Tibial nerve (tissue), 4 donors: Measurements from ENCODE around the gene XG.

Experiments
- EP300 ChIP-seq, 2 donors: sonication (generic); formaldehyde crosslinking; IDR thresholded peaks; one replicate each; pipeline ENCODE4 v1.6.1; 2017; ENCODE audit warnings: antibody characterized with exemption in 2 of 2, mild to moderate bottlenecking in 1 of 2
- POLR2A ChIP-seq, 2 donors: fragments of 450-650 bp; IDR thresholded peaks; one replicate each; pipeline ENCODE4 v1.6.1; 2017; ENCODE audit warnings: antibody characterized with exemption in 2 of 2, mild to moderate bottlenecking in 2 of 2, moderate library complexity in 2 of 2
- TF ChIP-seq, protein P1 (sequence below), 5 experiments: fragments of 200-600 bp in 3 of 5; fragments of 450-650 bp in 2 of 5; sonication (generic) in 3 of 5; IDR thresholded peaks; one replicate each; pipeline ENCODE4 v1.5.1; 2016 to 2019; ENCODE audit warnings: antibody characterized with exemption in 5 of 5, mild to moderate bottlenecking in 3 of 5, moderate library complexity in 2 of 5

DNA sequence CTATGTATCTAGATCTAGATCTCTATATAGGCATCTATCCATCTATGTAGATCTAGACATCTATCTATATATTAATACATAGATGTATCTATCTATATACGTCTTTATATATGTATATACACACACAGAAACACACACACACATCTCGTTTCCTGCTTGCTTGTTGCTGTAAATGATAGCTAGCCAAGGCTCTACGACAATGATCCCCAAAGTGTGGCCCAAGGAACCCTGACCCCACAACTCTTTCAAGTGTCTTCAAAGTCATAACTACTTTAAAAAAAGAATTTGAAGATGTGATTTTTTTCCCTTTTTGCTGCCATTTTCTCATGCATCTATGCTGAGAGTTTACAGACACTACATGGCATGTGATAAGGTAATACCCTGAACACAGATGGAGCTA lies 105.7 kb downstream of the XG start:
- TF ChIP-seq, protein P1, sequence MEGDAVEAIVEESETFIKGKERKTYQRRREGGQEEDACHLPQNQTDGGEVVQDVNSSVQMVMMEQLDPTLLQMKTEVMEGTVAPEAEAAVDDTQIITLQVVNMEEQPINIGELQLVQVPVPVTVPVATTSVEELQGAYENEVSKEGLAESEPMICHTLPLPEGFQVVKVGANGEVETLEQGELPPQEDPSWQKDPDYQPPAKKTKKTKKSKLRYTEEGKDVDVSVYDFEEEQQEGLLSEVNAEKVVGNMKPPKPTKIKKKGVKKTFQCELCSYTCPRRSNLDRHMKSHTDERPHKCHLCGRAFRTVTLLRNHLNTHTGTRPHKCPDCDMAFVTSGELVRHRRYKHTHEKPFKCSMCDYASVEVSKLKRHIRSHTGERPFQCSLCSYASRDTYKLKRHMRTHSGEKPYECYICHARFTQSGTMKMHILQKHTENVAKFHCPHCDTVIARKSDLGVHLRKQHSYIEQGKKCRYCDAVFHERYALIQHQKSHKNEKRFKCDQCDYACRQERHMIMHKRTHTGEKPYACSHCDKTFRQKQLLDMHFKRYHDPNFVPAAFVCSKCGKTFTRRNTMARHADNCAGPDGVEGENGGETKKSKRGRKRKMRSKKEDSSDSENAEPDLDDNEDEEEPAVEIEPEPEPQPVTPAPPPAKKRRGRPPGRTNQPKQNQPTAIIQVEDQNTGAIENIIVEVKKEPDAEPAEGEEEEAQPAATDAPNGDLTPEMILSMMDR (IDR thresholded peaks at IDR 0.05) = no peak
- TF ChIP-seq POLR2A (IDR thresholded peaks at IDR 0.05) (no peak), EP300 (IDR thresholded peaks at IDR 0.05) (no peak)
